LHCN-M2 (cell line): ENCODE measurements around the gene DNAJC24. TPM values are rescaled to one million over a fixed set of nuclear protein-coding genes. Genes with fewer than 3 reads are reported as not detected.
"Not testable (repeated sequence)": the region's sequence is repeated elsewhere in the genome, so short reads cannot be mapped to it uniquely, and the experiment has no call there.

Experiments
- DNase-seq: peaks from one replicate; pipeline ENCODE4 v3.0.0-alpha.2; 2012; ENCODE audit warnings: low read depth
- polyA plus RNA-seq: library from polyadenylated mRNA; unstranded; fragments of >200 nt; gene quantifications from one replicate; pipeline ENCODE4 v1.2.1, GENCODE V29; 2012; ENCODE audit warnings: missing spikeins
- total RNA-seq: library from RNA; depleted of rRNA; stranded (reverse); fragments of >200 nt; gene quantifications from 2 replicates; pipeline ENCODE4 v1.2.3, GENCODE V29; 2014; rRNA removed

The DNAJC24 gene, protein sequence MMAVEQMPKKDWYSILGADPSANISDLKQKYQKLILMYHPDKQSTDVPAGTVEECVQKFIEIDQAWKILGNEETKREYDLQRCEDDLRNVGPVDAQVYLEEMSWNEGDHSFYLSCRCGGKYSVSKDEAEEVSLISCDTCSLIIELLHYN
- total RNA-seq: 16.3 and 18.9 TPM in 2 replicates
- 4.8 TPM for polyA plus RNA-seq

DNA sequence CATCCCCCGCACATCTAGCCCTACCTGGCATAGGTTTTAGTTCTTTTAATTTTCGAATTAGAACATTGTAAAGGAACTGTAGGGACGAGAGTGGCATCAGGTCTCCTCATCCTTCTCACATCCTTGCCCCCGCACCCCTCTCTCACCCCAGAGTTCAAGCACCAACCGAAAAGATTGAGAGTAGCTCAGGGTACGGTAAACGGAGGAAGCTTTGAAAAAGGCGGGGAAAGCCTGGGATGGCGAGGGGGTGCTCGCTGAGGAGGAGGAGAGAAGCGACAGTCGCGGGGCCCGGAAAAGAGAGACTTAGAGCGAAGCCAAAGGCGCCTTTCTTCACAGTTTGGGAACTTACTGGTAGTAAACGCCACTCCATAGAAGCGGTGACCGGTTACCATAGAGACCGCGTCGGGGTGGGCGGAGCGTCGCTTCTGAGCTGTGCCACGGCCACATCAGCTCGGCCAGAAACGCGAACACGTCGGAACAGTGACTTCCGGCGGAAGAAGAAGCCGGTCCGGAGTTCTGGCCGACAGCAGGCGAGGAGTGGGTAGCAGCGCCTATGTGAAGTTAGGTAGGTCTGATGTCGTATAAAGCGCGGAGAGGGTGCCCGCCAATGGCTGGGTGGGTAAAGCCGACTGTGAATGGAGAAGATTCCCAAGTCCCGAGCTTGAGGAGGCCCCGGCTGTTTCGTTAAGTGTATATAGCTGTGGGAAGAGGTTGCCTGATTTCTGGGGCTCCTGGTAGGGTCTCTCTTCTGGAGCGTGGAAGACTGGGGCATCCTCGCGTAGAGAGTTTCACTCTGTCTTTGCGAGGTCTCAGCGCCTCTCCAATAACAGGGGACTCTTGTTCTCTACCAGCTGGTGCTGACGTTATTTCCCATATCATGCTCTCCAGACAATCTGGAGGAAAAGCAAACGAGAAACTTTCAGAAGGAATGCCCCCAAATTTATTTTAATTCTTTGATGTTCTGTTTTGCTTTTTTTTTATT is at the start of gene DNAJC24, which contains the start of gene DCDC1:
DNAJC24 (plus strand) TSS at position 513 of the 982 bp plus-strand sequence. CDS start 889 bp downstream, outside the sequence.
DCDC1 (minus strand) TSS at position 392 of the 982 bp plus-strand sequence. CDS start 41,459 bp downstream, outside the sequence.
- peak; percentile 85 for DNase-seq

DNA sequence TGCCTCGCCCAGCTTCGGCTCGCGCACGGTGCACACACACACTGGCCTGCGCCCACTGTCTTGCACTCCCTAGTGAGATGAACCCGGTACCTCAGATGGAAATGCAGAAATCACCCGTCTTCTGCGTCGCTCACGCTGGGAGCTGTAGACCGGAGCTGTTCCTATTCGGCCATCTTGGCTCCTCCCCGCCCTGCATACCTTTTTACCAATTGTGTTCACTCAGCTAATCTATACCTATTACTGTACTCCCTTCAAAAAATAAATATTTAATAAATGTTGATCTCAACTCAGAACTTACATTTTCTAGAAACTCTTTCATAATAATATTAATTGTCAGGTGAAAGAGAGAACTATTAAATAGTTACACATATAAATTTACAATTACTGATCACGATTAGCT is 48.2 kb upstream of the DNAJC24 start:
- not testable (repeated sequence) for DNase-seq

DNA sequence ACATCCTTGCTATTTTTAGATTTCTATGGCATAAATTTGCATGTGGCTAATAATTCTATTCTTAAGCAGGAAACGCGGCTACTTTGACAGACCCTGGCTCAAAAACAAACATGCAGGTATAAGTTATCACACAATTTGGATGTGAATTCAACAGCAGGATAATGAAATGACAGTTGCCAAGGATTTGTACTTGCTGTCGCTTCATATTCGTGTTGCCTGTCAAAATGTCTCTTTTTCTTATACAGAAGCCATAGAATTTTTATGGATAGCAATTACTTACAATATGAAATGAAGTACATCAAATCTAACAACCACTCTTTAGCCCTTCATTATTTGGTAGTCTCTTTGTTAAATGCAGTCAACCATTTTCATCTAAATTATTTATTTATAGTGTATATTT is 46.5 kb upstream of the DNAJC24 start:
- DNase-seq: no peak

DNA sequence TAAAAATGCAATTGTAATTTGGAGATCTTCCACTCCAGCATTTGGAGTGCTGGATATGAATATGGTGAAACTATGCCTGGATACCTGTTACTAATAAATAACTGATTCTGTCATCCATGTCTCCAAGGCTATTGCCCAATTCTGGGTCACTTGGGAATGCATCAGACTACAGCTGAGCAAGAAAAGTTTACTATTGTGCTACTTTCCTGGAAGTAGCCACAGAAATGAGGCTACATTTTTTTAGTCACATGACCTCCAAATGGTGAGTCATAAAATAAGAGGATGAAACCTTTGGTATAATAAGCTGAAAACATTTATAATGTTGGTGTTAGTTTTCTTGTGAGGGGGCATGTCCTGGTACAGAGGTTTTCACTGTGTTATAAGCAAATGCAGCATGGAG is 44.5 kb upstream of the DNAJC24 start:
- peak; percentile 93 for DNase-seq

DNA sequence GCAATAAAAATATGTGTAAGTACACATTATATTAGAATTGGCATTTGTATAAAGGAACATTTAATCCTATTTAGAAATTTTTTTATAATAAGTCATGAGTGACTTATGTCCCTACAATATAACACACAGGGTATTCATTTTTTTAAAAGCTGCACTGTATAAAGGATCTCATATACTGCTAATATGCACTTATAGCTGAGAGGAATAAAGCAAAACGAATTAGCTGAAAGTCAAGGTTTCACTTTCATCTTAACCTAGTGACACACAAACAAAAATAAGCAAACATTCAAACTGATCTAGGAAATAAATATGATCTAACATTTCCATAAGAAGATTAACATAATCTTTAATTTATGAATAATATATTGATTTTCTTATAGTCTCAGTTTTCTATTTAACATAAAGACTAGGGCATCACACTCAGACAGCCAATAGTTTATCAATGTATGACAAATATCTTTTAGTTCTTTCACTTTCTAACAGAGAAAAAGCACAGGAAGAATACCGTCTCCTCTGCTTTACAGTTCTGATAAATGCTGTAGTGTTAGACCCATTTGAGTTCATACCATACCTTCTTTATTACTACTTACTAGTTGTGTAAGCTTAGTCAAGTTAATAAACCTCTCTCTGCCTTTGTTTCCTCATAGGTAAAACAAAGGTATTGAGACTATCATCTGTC is 43.1 kb upstream of the DNAJC24 start:
- no peak for DNase-seq

DNA sequence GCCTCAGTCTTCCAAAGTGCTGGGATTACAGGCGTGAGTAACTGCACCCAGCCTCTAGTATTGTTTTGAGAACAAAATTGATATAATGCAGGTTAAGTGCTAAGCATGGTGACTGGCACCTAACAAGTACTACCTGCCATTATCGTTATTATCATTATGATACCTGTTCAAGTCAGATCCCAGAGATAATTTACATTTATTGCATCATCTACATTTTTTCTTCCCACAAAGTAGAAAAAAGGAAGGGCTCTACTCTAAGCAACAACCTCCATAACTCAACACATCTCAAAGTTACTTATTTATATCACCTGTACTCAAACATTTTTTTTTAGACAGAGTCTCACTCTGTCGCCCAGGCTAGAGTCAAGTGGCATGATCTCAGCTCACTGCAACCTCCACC is 42.2 kb upstream of the DNAJC24 start:
- no peak for DNase-seq

DNA sequence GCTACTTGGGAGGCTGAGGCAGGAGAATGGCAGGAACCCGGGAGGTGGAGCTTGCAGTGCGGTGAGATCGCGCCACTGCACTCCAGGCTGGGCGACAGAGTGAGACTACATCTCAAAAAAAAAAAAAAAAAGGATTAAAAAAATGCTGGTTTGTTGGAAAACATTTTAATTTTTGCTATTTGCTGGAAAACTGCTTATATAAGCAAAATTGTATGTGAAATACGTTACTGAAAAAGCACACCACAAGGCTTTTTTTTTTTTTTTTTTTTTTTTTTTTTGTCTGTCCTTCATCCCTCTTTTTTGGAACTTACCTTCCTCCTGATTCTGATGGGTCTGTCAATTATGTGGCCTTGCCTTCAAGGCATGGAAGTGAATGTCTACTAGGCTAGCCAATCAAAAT is 41.0 kb upstream of the DNAJC24 start:
- DNase-seq: no peak

DNA sequence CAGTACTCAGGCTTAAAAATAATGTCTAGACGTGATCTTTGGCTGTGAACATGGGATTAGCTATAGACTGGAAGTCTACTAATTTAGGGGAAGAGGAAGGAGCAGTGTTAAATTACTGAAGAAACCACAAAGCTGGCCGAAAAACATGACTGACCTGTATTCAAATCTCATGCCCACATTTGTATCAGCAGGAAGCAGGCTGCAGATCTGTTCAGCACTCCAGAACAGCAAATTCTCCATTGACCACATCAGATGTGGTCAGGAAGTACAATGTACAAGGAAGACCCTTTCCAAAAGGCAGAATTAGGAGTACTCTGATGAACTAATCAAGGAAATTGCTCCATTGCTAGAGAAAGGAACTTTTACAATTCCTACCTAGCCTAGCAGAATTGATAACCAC is 31.9 kb upstream of the DNAJC24 start:
- DNase-seq: no peak

DNA sequence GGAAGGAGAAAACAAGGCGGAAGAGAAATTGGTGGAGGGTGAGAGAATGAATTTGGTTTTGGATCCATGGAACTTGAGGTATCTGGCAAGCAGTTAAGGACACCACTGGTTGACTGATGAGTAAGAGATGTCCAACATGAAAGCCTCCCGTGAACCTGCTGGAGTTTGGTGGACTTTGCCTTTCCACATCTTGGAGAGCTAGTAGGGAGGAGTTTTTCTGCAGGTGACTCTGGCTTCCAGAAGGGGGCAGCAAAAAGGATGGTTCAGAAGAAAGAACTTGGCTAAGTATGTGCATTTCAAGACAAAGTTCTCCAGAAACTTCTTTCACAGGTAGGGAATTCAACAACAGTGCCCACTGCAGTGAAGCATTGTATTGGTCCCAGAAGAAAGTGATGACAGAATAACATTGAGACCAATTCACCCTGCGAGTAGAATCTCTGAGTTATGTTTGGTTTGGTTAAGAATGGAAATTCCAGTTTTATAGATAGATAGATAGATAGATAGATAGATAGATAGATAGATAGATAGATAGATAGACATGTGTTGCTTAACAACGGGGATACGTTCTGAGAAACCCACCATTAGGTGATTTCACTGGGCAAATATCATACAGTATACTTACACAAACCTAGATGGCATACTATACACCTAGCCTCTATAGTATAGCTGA is 28.6 kb upstream of the DNAJC24 start:
- peak; percentile 16 for DNase-seq

DNA sequence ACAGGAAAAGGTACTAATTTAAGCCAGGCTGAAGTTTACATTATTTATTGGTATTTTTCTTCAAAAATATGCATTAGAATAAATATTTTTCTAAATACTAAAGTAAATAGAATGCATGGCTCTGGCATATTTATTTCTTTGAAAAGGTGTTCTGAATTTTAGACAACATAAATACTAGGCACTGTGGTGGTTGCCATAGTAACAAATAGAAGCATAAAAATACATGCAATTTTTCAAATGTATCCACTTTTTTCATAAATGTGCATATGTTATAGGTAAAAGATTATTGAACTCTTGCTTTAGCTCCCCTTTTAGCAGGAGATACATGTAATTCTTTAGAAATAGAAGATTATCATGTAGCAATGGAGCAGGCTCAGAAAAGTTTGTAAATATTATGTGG is 18.5 kb upstream of the DNAJC24 start:
- no peak for DNase-seq

DNA sequence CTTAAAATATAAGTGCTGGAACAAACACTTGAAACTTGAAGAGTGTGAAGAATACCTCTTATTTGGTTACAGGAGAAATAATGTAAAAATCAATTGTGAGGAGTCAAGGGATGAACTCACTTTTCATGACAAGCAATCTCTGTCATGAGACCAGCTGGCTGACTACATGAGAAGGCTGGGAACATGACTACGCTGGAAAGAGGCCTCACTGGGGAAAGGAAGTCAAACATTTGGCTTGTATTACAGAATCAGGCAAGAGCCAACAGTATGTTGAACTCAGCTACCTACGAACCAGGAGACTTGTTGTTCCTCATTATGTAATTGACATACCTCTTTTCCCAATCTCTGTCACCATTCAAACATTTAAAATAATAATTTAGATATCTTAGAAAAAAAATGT is 14.5 kb upstream of the DNAJC24 start:
- peak; percentile 7 for DNase-seq

DNA sequence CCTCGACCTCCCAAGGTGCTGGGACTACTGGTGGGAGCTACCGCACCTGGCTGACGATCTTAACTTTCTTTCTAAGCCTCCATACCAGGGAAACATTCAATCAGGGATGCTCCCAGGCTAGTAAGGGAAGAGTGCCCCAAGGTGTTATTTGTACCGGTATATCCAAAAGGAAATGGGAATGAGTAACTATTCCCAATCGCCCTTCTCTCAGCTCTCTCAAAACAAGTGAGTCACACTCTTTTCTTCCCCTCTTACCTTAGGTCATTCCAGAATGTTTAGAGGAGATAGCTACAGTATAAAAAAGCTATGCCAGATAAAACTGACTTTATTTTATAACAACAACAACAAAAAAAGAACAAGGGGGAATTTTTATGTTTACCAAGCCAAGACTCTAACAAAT is 13.8 kb upstream of the DNAJC24 start:
- DNase-seq: no peak

DNA sequence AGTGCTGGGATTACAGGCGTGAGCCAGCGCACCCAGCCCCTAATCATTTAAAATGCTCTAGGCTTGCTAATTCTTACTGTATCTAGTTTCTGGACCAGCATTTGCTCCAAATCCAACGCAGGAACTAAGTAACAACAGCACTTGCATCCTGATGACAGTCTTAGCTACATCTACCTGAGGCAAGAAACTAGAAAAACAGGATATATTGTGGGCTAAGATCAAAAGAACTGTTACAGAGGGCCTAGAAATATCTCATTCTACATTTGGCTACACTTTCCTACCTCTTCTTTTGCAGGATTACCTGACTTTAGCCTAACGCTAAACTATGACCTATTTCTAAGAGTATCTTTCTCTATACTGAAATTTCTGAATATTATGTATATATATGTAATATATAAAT is 7.9 kb upstream of the DNAJC24 start:
- no peak for DNase-seq

DNA sequence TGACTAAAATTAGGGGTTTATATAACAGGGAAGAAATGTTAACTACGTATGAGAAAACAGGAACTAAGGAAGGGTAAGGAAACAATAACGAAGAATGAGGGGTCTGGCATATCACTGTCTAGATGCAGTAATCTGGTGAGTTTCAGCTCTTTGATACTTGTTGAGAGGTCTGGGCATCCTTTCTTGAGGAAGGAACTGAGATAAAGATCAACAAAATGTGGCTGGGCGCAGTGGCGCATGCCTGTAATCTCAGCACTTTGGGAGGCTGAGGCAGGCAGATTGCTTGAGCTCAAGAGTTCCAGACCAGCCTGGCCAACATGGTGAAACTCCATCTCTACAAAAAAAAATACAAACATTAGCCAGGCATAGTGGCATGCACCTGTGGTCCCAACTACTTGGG is 2.9 kb upstream of the DNAJC24 start:
- DNase-seq: no peak

DNA sequence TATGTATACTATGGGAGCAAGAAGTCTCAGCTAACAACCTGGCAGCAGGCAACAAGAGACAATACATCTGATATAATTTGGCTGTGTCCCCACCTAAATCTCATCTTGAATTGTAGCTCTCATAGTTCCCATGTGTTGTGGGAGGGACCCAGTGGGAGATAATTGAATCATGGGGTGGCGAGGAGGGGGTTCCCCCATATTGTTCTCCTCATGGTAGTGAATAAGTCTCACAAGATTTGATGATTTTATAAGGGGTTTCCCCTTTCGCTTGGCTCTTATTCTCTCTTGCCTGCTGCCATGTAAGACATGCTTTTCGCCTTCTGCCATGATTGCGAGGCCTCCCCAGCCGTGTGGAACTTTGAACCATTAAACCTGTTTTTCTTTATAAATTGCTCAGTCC is 6.2 kb downstream of the DNAJC24 start:
- no peak for DNase-seq

DNA sequence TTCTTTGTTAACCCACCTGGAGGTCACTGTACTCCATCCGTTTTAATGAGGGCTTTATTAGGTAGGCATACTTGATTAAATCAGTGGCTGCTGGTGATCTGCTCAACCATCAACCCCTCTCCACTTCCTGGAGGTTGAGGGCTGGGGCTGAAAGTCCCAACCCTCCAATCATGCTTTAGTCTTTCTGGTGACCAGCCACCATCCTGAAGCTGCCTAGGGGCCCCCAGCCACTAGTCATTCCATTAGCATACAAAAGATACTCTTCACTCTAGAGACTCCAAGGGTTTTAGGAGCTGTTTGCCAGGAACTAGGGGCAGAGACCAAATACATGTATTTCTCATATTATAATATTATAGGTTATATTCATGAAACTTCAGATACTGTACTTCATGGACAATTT is 13.5 kb downstream of the DNAJC24 start:
- no peak for DNase-seq

DNA sequence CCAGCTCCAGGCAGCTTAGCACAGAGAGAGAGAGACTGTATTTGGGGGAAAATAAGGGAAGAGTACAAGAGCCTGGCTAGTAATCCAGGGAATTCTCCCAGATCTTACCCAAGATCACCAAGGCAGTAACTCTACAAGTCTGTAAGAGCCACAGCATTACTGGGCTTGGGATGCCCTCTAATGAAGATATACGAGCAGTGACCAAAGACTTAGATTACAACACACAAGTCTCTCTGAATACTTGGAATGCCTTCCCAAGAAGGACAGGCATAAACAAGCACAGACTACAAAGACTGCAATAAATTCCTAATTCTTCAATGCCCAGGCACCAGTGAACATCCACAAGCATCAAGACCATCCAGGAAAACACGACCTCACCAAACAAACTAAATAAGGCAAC is 17.7 kb downstream of the DNAJC24 start:
- no peak for DNase-seq

DNA sequence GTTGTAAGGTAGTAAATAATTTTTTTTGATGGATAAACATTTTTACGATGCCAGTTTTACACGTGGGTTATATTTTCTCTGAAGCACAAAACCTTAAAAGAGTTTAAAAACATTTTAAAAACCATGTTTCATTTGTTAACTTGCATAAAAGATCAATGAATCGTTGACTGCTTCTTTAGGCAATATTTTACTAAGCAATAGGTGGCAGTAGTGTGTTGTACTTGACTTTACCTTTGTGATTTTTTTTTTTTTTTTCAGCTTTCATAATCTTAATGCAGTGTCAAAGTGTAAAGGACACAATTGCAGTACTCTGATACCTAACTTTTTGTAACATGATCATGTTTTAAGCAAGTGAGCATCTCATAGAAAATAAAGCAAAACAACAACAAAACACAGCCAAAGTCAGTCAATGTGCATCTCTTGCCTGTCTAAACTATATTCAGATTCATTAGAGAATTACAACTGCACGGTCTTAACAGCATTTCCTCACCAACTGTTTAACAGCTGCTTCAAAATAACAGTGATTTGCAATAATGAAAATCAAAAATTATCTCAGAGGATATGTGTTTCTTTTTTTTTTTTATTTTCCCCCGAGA is 27.7 kb downstream of the DNAJC24 start:
- DNase-seq: peak; percentile 15

DNA sequence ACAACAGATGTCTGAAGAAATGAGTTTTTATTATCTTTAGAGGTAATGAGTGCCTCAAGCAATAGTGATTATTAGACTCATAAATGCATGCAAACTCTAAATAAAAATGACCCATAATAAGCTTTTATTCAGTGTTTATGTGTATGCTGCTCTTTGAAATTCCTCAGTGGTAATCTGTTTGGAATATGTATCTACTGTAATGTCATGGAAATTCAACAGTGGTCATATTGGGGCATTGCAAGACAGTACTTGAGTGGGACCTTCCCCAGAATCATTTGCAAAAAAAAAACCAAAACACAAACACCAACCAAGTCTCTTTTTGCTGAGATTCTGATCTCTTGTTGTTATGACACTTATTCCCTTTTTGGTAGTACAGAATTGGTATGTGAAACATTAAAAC is 35.0 kb downstream of the DNAJC24 start:
- DNase-seq: no peak

DNA sequence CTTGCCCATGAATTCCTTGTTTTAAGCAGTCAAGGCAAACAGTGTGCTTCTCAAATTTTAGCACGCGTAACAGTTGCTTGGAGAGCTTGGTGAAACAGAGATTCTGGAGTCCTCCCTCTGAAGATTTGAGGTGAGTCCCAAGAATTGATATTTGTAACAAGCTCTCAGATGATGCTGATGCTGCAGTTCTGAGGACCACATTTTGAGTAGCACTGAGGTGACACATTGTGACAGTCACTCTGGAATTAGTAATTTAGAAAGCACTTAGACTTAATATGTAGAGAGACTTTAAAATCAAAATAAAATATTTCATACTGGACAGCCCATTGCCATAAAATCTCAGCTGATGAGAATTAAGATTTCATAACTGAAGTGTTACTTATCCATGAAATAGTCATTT is 38.5 kb downstream of the DNAJC24 start:
- DNase-seq: no peak

DNA sequence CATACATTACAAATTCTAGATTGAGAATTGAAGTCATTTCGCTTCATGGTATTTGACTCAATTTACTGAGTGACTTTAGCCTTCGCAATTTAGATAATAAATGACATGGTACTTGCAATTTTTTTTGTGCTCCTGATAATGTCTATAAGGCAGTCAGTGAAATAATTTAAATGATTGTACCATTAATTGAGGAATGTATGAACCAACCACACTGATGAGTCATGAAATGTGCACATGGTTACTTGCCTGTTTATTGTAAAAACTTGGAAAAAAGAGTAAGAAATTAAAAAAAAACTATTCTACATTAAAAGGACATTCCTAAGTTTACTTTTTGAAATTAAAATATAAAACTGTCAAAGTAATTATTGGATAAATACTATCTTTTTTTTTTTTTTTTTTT is 43.3 kb downstream of the DNAJC24 start:
- DNase-seq: peak; percentile 43
